Osteocyte (in vitro differentiated cells): Measurements from ENCODE around the gene B4GALT5. TPM values are rescaled to one million over a fixed set of nuclear protein-coding genes. Genes with fewer than 3 reads are reported as not detected.

ENCODE experiments used
- DNase-seq: peaks from one replicate; pipeline ENCODE4 v3.0.0; 2021; ENCODE audit warnings: mixed read lengths; ENCODE audit not compliant: unreplicated experiment; ENCODE audit errors: extremely low spot score
- H3K27ac Mint-ChIP-seq: one replicate; pipeline ENCODE4 v1.8.0; 2021; ENCODE audit warnings: mild to moderate bottlenecking, mixed read lengths; ENCODE audit not compliant: unreplicated experiment
- H3K27me3 Mint-ChIP-seq: one replicate; pipeline ENCODE4 v1.8.0; 2021; ENCODE audit warnings: mixed read lengths; ENCODE audit not compliant: unreplicated experiment
- H3K36me3 Mint-ChIP-seq: one replicate; pipeline ENCODE4 v1.8.0; 2021; ENCODE audit warnings: mixed read lengths; ENCODE audit not compliant: unreplicated experiment
- H3K4me1 Mint-ChIP-seq: one replicate; pipeline ENCODE4 v1.8.0; 2021; ENCODE audit warnings: mixed read lengths; ENCODE audit not compliant: unreplicated experiment
- H3K4me3 Mint-ChIP-seq: one replicate; pipeline ENCODE4 v1.8.0; 2021; ENCODE audit warnings: mild to moderate bottlenecking, moderate library complexity, mixed read lengths; ENCODE audit not compliant: unreplicated experiment
- H3K9me3 Mint-ChIP-seq: one replicate; pipeline ENCODE4 v1.8.0; 2021; ENCODE audit warnings: mixed read lengths; ENCODE audit not compliant: unreplicated experiment
- total RNA-seq: library from RNA; stranded (reverse); gene quantifications from 2 replicates; pipeline ENCODE4 v1.2.1, GENCODE V29; 2021
- TF ChIP-seq, protein P1 (sequence below): fragments of 200-600 bp; sonication (generic); IDR thresholded peaks from 2 replicates; pipeline ENCODE4 v1.5.0; 2021; ENCODE audit warnings: antibody characterized with exemption, mild to moderate bottlenecking, moderate library complexity

B4GALT5 gene
- total RNA-seq, 1 donor from 2014 or later: 45.4 TPM

DNA sequence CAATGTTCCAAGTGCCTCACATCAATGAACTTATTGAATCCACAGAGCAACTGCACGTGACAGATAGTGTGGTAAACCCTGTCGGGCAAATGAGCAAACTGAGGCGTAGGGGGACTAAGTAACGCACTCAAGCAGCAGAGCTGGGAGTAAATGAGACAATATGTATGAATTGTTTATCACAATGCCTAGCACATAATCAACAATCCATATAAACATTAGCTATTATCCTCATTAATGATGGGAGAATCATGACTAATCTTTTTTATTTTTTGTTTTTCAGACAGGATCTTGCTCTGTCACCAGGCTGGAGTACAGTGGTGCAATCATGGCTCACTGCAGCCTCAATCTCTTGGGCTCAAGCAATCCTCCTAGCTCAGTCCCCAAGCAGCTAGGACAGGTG, 43.9 kb upstream of the B4GALT5 start:
- Mint-ChIP-seq H3K36me3 (no peaks in the 10 kb centered on the region), H3K9me3 (no peaks in the 10 kb centered on the region), H3K27me3 (peaks cover 38% of the 10 kb centered on the region), H3K4me1 (no peaks in the 10 kb centered on the region), H3K27ac (no peak overlapping the region), H3K4me3 (no peak overlapping the region)
- no peak for DNase-seq
- TF ChIP-seq, protein P1, sequence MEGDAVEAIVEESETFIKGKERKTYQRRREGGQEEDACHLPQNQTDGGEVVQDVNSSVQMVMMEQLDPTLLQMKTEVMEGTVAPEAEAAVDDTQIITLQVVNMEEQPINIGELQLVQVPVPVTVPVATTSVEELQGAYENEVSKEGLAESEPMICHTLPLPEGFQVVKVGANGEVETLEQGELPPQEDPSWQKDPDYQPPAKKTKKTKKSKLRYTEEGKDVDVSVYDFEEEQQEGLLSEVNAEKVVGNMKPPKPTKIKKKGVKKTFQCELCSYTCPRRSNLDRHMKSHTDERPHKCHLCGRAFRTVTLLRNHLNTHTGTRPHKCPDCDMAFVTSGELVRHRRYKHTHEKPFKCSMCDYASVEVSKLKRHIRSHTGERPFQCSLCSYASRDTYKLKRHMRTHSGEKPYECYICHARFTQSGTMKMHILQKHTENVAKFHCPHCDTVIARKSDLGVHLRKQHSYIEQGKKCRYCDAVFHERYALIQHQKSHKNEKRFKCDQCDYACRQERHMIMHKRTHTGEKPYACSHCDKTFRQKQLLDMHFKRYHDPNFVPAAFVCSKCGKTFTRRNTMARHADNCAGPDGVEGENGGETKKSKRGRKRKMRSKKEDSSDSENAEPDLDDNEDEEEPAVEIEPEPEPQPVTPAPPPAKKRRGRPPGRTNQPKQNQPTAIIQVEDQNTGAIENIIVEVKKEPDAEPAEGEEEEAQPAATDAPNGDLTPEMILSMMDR: no peak

DNA sequence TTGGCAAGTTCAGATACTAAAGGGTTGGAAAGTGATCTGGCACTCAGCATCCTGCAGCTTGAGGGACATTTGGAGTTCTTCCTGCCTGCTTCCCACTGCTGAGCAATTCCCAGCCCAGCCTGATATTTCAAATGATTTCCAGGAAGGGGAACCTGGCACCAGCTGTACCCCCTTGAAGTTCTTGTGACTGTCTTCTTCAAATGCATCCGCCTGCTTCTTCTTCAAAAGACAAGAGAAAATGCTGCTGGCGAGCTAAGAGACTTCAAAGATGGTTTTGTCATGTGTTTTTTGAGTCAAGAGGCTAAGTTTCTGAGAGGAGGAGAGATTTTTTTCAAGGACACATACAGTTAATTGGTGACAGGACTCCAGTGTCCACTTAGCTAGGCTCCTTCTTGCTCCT, 42.6 kb upstream of the B4GALT5 start:
- peaks cover 39% of the 10 kb centered on the region for H3K27me3 Mint-ChIP-seq
- no peaks in the 10 kb centered on the region for H3K36me3 Mint-ChIP-seq

DNA sequence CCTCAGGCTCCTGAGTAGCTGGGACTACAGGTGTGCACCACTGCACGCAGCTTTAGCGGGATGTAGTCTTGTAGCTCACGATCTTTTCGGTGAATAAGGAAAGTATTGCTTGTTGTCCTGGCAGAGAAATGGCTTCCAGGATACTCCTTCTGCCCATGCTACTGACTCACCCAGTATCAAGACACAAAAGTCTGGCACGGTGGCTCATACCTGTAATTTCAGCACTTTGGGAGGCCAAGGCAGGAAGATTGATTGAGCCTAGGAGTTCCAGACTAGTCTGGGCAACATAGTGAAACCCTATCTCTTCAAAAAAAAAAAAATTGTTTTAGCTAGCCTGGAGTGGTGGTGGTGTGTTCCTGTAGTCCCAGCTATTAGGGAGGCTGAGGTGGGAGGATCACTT, 40.9 kb upstream of the B4GALT5 start:
- H3K27me3 Mint-ChIP-seq: peaks cover 39% of the 10 kb centered on the region
- no peaks in the 10 kb centered on the region for H3K4me1 Mint-ChIP-seq
- no peak for DNase-seq
- H3K9me3 Mint-ChIP-seq: no peaks in the 10 kb centered on the region
- H3K4me3 Mint-ChIP-seq: no peak overlapping the region
- no peak overlapping the region for H3K27ac Mint-ChIP-seq
- no peaks in the 10 kb centered on the region for H3K36me3 Mint-ChIP-seq
- TF ChIP-seq, protein P1: no peak

More for the DNA sequence above, 42.6 kb upstream of the B4GALT5 start:
- TF ChIP-seq, protein P1: no peak
- DNase-seq: no peak
- Mint-ChIP-seq H3K4me3 (no peak overlapping the region), H3K9me3 (no peaks in the 10 kb centered on the region), H3K4me1 (no peaks in the 10 kb centered on the region), H3K27ac (no peak overlapping the region)

DNA sequence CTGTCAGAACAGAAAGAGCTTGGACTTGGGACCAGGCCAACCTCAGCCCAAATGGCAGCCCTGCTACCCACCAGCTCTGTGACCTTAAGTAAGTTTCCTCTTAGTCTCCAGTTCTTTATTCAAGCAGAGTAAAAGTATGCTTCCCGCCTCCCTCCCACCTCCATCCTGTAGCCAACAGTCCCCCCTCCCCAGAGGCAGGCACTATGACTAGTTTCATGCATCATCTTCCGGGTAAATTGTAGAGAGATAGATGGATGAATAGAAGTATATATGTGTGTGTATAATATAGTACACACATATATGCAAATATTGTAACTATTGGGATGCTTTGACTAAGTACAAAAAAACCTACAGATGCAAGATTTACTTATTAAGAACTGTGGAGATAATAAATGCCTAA, 39.5 kb upstream of the B4GALT5 start:
- Mint-ChIP-seq H3K4me3 (no peak overlapping the region), H3K36me3 (no peaks in the 10 kb centered on the region), H3K27ac (no peak overlapping the region), H3K4me1 (no peaks in the 10 kb centered on the region), H3K9me3 (no peaks in the 10 kb centered on the region), H3K27me3 (peaks cover 29% of the 10 kb centered on the region)
- DNase-seq: no peak
- TF ChIP-seq, protein P1: no peak

DNA sequence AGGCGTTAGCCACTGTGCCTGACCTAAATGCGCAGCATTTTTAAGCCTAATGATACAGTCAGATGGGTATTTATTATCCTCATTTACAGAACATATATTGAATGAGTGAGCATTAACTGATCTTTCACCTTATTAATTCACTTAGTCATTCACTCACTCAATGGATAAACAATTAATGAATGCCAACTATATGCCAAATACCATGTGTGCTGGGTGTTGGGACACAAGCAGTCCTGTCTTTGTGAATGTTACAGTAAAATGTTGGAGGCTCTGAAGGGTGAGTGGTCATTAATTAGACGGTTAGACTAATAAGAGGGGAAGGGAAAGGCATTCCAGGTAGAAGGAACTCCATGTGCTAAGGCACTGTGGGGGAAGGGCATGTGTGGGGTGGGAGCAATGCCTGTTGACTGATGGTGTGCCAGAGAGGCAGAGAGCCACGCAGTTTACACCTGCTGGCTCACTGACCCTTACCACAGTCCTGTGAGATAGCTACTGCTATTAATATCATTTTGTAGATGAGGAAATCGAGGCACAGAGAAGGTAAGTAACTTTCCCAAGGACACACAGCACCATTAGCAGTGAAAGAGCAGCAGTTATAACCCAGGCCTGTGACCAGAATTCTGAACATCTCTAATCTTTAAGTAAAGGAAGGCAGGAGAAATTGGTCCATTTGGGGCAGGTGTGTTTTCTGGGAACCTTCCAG, 38.7 kb upstream of the B4GALT5 start:
- H3K36me3 Mint-ChIP-seq: no peaks in the 10 kb centered on the region
- TF ChIP-seq, protein P1: no peak
- no peak overlapping the region for H3K4me3 Mint-ChIP-seq
- no peak overlapping the region for H3K27ac Mint-ChIP-seq
- DNase-seq: no peak
- no peaks in the 10 kb centered on the region for H3K9me3 Mint-ChIP-seq
- H3K27me3 Mint-ChIP-seq: peaks cover 24% of the 10 kb centered on the region
- no peaks in the 10 kb centered on the region for H3K4me1 Mint-ChIP-seq
